ENCODE measurements around the gene PIGN. TPM values are rescaled to one million over a fixed set of nuclear protein-coding genes. Genes with fewer than 3 reads are reported as not detected.

Gene PIGN
- total and polyA plus RNA-seq, 2 of the 8 experiments (the other 6 are each of a cell fraction or from before 2014, with no cell fraction given), result 20.9 to 26.3 TPM

GRCh38 chr18:62088156-62088555 lies 98.7 kb downstream of the PIGN start:
- Histone ChIP-seq H4K8ac (ENCODE audit: extremely low read depth, insufficient read depth, low read length) (no peak overlapping the region), H2BK12ac (ENCODE audit: low read depth, low read length) (no peak overlapping the region), H3K4me2 (ENCODE audit: insufficient read depth in 1 of 2, low read depth in 2 of 2, low read length in 2 of 2) (no peak overlapping the region), H3K79me2 (ENCODE audit: control insufficient read depth in 1 of 2, insufficient read depth in 2 of 2, low read length in 2 of 2) (no peaks in the 10 kb centered on the region), H2AFZ (ENCODE audit: low read length) (no peak overlapping the region), H3K9me3 (ENCODE audit: insufficient read depth in 2 of 2, low read depth in 1 of 2, low read length in 1 of 2) (no peaks in the 10 kb centered on the region), H3K23me2 (ENCODE audit: low read depth, low read length) (no peaks in the 10 kb centered on the region), H4K5ac (ENCODE audit: insufficient read length, low read depth, low read length) (no peak overlapping the region), H4K91ac (replicated peaks; ENCODE audit: insufficient read length, low read length) (no peak overlapping the region), H3K36me3 (ENCODE audit: control insufficient read depth in 2 of 4, insufficient read depth in 4 of 4, low read length in 3 of 4) (no peaks in the 10 kb centered on the region), H3K27ac (ENCODE audit: low read depth, low read length) (no peak overlapping the region), H3K4me3 (ENCODE audit: extremely low read depth in 1 of 4, insufficient read depth in 2 of 4, low read depth in 3 of 4, low read length in 4 of 4) (no peak overlapping the region), H3K56ac (replicated peaks; ENCODE audit: insufficient read length, low read depth, low read length) (no peak overlapping the region), H2AK5ac (ENCODE audit: low read depth, low read length) (no peak overlapping the region), H3K27me3 (replicated peaks in 1 of 4; ENCODE audit: control insufficient read depth in 3 of 4, extremely low read depth in 1 of 4, insufficient read depth in 3 of 4, low read length in 3 of 4) (no peaks in the 10 kb centered on the region), H2BK20ac (ENCODE audit: low read length) (no peak overlapping the region), H2BK15ac (ENCODE audit: low read length) (no peak overlapping the region), H2BK5ac (ENCODE audit: low read depth, low read length) (no peak overlapping the region), H3K79me1 (ENCODE audit: low read depth, low read length) (no peaks in the 10 kb centered on the region), H3K23ac (ENCODE audit: insufficient read length) (no peak overlapping the region), H4K20me1 (replicated peaks in 1 of 2; ENCODE audit: control insufficient read depth in 1 of 2, insufficient read depth in 2 of 2, low read length in 2 of 2) (no peaks in the 10 kb centered on the region), H3K4me1 (replicated peaks in 1 of 4; ENCODE audit: control insufficient read depth in 3 of 4, insufficient read depth in 4 of 4, low read length in 3 of 4) (no peaks in the 10 kb centered on the region), H2BK120ac (replicated peaks; ENCODE audit: low read depth, low read length) (no peak overlapping the region), H3K9ac (replicated peaks in 1 of 4; ENCODE audit: extremely low read depth in 1 of 4, low read depth in 3 of 4, low read length in 3 of 4) (no peak overlapping the region), H3K18ac (ENCODE audit: extremely low read depth, low read length) (no peak overlapping the region), H3K14ac (ENCODE audit: insufficient read length) (no peak overlapping the region), H3K4ac (replicated peaks; ENCODE audit: insufficient read length, low read depth, low read length) (no peak overlapping the region)
- ChIA-PET POLR2A (ENCODE audit: partially characterized antibody) (no interaction called here), CTCF (ENCODE audit: partially characterized antibody) (interaction anchor here (1.4 kb wide), 1 partner anchor 42 kb away, joined by 3 read pairs; no protein-coding TSS in a partner anchor)
- no peak for DNase-seq (ENCODE audit: low read depth in 1 of 2, low spot score in 2 of 2)
- WGBS, 2 experiments (ENCODE audit: extremely low coverage in 1 of 2, insufficient coverage in 1 of 2, insufficient read length in 1 of 2, insufficient replicate concordance in 2 of 2, low coverage in 1 of 2, low lambda C conversion rate in 2 of 2, missing lambda C conversion rate in 1 of 2), result 100% methylated on average over 2 of the region's 2 CpGs; no CpG with 5 or more reads in 1 of the 2 experiments
- FAIRE-seq, result no peak
- TF ChIP-seq BACH1 (IDR thresholded peaks at IDR 0.05; ENCODE audit: low read length) (no peak), TCF12 (IDR thresholded peaks at IDR 0.05; ENCODE audit: low read depth, low read length) (no peak), SIX5 (IDR thresholded peaks at IDR 0.05; ENCODE audit: low read depth, low read length) (no peak), JUND (IDR thresholded peaks at IDR 0.05; ENCODE audit: low read length) (no peak), KDM4A (IDR thresholded peaks at IDR 0.05; ENCODE audit: low read depth, low read length, severe bottlenecking) (no peak), ATF3 (IDR thresholded peaks at IDR 0.05; ENCODE audit: insufficient read depth, low read depth, low read length) (no peak), PHF8 (conservative IDR thresholded peaks at IDR 0.05; ENCODE audit: low read depth, low read length) (no peak), NRF1 (IDR thresholded peaks at IDR 0.05; ENCODE audit: low read depth, low read length) (no peak), TAF1 (IDR thresholded peaks at IDR 0.05; ENCODE audit: low read depth, low read length) (no peak)

Data from H1 (cell line).